ENCODE results near the gene ARRB2.

- TF ChIP-seq, protein P1, sequence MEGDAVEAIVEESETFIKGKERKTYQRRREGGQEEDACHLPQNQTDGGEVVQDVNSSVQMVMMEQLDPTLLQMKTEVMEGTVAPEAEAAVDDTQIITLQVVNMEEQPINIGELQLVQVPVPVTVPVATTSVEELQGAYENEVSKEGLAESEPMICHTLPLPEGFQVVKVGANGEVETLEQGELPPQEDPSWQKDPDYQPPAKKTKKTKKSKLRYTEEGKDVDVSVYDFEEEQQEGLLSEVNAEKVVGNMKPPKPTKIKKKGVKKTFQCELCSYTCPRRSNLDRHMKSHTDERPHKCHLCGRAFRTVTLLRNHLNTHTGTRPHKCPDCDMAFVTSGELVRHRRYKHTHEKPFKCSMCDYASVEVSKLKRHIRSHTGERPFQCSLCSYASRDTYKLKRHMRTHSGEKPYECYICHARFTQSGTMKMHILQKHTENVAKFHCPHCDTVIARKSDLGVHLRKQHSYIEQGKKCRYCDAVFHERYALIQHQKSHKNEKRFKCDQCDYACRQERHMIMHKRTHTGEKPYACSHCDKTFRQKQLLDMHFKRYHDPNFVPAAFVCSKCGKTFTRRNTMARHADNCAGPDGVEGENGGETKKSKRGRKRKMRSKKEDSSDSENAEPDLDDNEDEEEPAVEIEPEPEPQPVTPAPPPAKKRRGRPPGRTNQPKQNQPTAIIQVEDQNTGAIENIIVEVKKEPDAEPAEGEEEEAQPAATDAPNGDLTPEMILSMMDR (IDR thresholded peaks at IDR 0.05): no peak
- TF ChIP-seq ZFX (IDR thresholded peaks at IDR 0.05; ENCODE audit: borderline replicate concordance): no peak
Observed at GRCh38 chr17:4768298-4768697, 57.9 kb downstream of the ARRB2 start.

Data from 22Rv1 (cell line).